Ishikawa (cell line): ENCODE measurements around the gene EHF.

Source experiments
- CEBPB ChIP-seq: IDR thresholded peaks from 2 replicates; pipeline ENCODE4 v1.6.1; 2012
- CREB1 ChIP-seq: IDR thresholded peaks from 2 replicates; pipeline ENCODE4 v1.6.1; 2012; ENCODE audit warnings: low read depth
- EGR1 ChIP-seq: IDR thresholded peaks from 2 replicates; pipeline ENCODE4 v1.6.1; 2012
- EP300 ChIP-seq: IDR thresholded peaks from 2 replicates; pipeline ENCODE4 v1.6.1; 2012; ENCODE audit warnings: borderline replicate concordance
- FOXM1 ChIP-seq: IDR thresholded peaks from 2 replicates; pipeline ENCODE4 v1.6.1; 2012; ENCODE audit warnings: low read depth, borderline replicate concordance
- MAX ChIP-seq: IDR thresholded peaks from 2 replicates; pipeline ENCODE4 v1.6.1; 2012
- NFIC ChIP-seq: IDR thresholded peaks from 2 replicates; pipeline ENCODE4 v1.6.1; 2012
- RAD21 ChIP-seq: IDR thresholded peaks from 2 replicates; pipeline ENCODE4 v1.6.1; 2012; ENCODE audit warnings: low read depth
- REST ChIP-seq: IDR thresholded peaks from 2 replicates; pipeline ENCODE4 v1.6.1; 2012; ENCODE audit warnings: low read depth, mild to moderate bottlenecking
- TAF1 ChIP-seq: IDR thresholded peaks from 2 replicates; pipeline ENCODE4 v1.6.1; 2012; ENCODE audit warnings: low read depth, mild to moderate bottlenecking
- TCF12 ChIP-seq: IDR thresholded peaks from 2 replicates; pipeline ENCODE4 v1.6.1; 2012; ENCODE audit warnings: low read depth
- TEAD4 ChIP-seq: IDR thresholded peaks from 2 replicates; pipeline ENCODE4 v1.6.1; 2012
- USF1 ChIP-seq: IDR thresholded peaks from 2 replicates; pipeline ENCODE4 v1.6.1; 2012
- YY1 ChIP-seq: IDR thresholded peaks from 2 replicates; pipeline ENCODE4 v1.6.1; 2012; ENCODE audit warnings: low read depth
- ZBTB7A ChIP-seq: IDR thresholded peaks from 2 replicates; pipeline ENCODE4 v1.6.1; 2012; ENCODE audit warnings: low read depth

Gene EHF

GRCh38 chr11:34594603-34595002 lies 26.3 kb upstream of the EHF start:
- TF ChIP-seq USF1: no peak
- TF ChIP-seq FOXM1: no peak
- no peak for TF ChIP-seq EGR1
- TF ChIP-seq NFIC: no peak
- no peak for TF ChIP-seq EP300
- no peak for TF ChIP-seq CREB1
- no peak for TF ChIP-seq CEBPB
- TF ChIP-seq ZBTB7A: no peak
- TF ChIP-seq REST: no peak
- no peak for TF ChIP-seq TCF12
- TF ChIP-seq TAF1: no peak

- TF ChIP-seq REST (no peak), TEAD4 (no peak), EGR1 (no peak), NFIC (no peak), MAX (no peak), CREB1 (no peak), ZBTB7A (no peak), FOXM1 (no peak), YY1 (no peak), TCF12 (no peak), EP300 (no peak), RAD21 (no peak), USF1 (no peak), CEBPB (no peak), TAF1 (no peak)
Observed at GRCh38 chr11:34595391-34595790, 25.5 kb upstream of the EHF start.

- no peak for TF ChIP-seq REST
- no peak for TF ChIP-seq EP300
- TF ChIP-seq YY1: no peak
- no peak for TF ChIP-seq TAF1
Observed at GRCh38 chr11:34595960-34596644, 24.8 kb upstream of the EHF start.

- TF ChIP-seq ZBTB7A (no peak), TEAD4 (no peak), MAX (no peak), RAD21 (no peak), EP300 (no peak), EGR1 (no peak), CEBPB (no peak), TCF12 (no peak), TAF1 (no peak), YY1 (no peak), USF1 (no peak), FOXM1 (no peak), REST (no peak), CREB1 (no peak), NFIC (no peak)
Observed at GRCh38 chr11:34599406-34599945, 21.4 kb upstream of the EHF start.
